ENCODE results near the gene IL1RN. TPM values are rescaled to one million over a fixed set of nuclear protein-coding genes. Genes with fewer than 3 reads are reported as not detected.

Gene IL1RN
- total RNA-seq, 1 donor from 2014 or later: not detected

DNA sequence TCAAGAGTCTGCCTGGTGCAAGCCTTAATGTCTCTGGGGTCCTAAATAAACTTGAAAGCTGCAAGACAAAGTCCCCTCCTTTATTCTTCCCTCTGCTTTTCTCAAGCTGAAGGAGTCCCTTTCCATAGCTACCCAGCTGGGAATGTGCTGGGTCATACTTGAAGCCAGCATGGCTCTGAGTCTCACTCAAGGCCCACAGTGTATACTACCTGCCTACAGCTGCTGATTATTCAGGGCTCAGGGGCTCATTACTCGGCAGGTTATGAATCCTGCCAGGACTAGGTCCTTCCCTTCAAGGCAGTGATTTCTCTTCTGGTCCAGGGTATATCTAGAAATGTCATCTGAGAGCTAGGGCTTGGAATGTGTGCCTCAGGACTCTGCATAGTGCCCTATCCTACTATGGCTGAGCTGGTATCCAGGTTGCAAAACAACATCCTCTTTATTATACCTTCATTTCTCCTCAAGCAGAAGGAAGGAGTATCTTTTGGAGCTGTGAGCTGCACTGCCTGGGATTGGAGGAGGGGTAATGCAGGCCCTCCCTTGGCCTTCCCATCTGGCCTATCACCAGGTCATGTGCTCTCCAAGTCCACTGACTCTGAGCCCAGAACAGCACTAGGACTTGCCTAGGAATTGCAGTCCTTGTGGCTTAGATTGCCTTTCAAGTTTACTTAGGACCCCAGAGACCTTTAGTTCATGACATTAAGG is 22.3 kb downstream of the IL1RN start:
- Histone ChIP-seq H3K9ac (no peak overlapping the region), H3K9me3 (ENCODE audit: low read depth) (no peaks in the 10 kb centered on the region), H3K4me2 (no peak overlapping the region), H3K4me1 (no peaks in the 10 kb centered on the region), H2AFZ (replicated peaks) (no peak overlapping the region), H3F3A (ENCODE audit: low read depth) (no peaks in the 10 kb centered on the region), H4K20me1 (ENCODE audit: low read depth) (no peaks in the 10 kb centered on the region), H3K4me3 (no peak overlapping the region), H3K79me2 (ENCODE audit: low read depth) (no peaks in the 10 kb centered on the region), H3K27ac (no peak overlapping the region), H3K27me3 (peaks cover 5% of the 10 kb centered on the region), H3K36me3 (no peaks in the 10 kb centered on the region)
- no peaks in the 10 kb centered on the region for H3K4me1 Mint-ChIP-seq
- DNase-seq (ENCODE audit: low spot score): no peak
- H3K27ac Mint-ChIP-seq: no peak overlapping the region
- peaks cover 13% of the 10 kb centered on the region for H3K9me3 Mint-ChIP-seq
- TF ChIP-seq, protein P1, sequence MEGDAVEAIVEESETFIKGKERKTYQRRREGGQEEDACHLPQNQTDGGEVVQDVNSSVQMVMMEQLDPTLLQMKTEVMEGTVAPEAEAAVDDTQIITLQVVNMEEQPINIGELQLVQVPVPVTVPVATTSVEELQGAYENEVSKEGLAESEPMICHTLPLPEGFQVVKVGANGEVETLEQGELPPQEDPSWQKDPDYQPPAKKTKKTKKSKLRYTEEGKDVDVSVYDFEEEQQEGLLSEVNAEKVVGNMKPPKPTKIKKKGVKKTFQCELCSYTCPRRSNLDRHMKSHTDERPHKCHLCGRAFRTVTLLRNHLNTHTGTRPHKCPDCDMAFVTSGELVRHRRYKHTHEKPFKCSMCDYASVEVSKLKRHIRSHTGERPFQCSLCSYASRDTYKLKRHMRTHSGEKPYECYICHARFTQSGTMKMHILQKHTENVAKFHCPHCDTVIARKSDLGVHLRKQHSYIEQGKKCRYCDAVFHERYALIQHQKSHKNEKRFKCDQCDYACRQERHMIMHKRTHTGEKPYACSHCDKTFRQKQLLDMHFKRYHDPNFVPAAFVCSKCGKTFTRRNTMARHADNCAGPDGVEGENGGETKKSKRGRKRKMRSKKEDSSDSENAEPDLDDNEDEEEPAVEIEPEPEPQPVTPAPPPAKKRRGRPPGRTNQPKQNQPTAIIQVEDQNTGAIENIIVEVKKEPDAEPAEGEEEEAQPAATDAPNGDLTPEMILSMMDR (IDR thresholded peaks at IDR 0.05): no peak
- no peak for TF ChIP-seq EZH2phosphoT487 (IDR thresholded peaks at IDR 0.05)
- no peak for TF ChIP-seq EZH2 (IDR thresholded peaks at IDR 0.05)
- no peaks in the 10 kb centered on the region for H3K27me3 Mint-ChIP-seq (ENCODE audit: insufficient read depth, low read depth)
- no peaks in the 10 kb centered on the region for H3K36me3 Mint-ChIP-seq
- no peak overlapping the region for H3K4me3 Mint-ChIP-seq

DNA sequence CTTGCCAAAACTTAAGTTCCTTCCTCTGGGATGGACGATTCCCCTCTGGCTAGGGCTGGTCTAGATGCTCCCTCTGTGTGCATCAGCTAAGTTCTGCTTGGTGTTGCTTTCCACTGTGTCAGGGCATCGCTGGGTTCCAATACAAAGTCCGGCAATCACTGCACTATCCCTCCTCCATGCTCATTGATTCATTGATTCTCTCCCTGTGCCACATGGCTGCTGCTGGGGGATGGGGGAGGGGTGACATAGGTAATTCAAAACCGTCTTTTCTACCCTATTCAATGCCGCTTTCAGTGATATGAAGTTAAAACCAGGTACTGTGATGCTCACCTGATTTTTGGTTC is 22.8 kb downstream of the IL1RN start:
- no peak for TF ChIP-seq EZH2phosphoT487 (IDR thresholded peaks at IDR 0.05)
- no peak for TF ChIP-seq EZH2 (IDR thresholded peaks at IDR 0.05)
- TF ChIP-seq, protein P1 (IDR thresholded peaks at IDR 0.05): no peak
- Mint-ChIP-seq H3K4me1 (no peaks in the 10 kb centered on the region), H3K4me3 (no peak overlapping the region), H3K27me3 (ENCODE audit: insufficient read depth, low read depth) (no peaks in the 10 kb centered on the region), H3K27ac (no peak overlapping the region), H3K9me3 (peaks cover 11% of the 10 kb centered on the region), H3K36me3 (no peaks in the 10 kb centered on the region)
- Histone ChIP-seq H3K79me2 (ENCODE audit: low read depth) (no peaks in the 10 kb centered on the region), H4K20me1 (ENCODE audit: low read depth) (no peaks in the 10 kb centered on the region), H2AFZ (replicated peaks) (no peak overlapping the region), H3K9me3 (ENCODE audit: low read depth) (no peaks in the 10 kb centered on the region), H3K9ac (no peak overlapping the region), H3K4me1 (no peaks in the 10 kb centered on the region), H3K36me3 (no peaks in the 10 kb centered on the region), H3K27me3 (peaks cover 10% of the 10 kb centered on the region), H3K4me3 (no peak overlapping the region), H3K4me2 (no peak overlapping the region), H3F3A (ENCODE audit: low read depth) (no peaks in the 10 kb centered on the region), H3K27ac (no peak overlapping the region)
- DNase-seq (ENCODE audit: low spot score): no peak

DNA sequence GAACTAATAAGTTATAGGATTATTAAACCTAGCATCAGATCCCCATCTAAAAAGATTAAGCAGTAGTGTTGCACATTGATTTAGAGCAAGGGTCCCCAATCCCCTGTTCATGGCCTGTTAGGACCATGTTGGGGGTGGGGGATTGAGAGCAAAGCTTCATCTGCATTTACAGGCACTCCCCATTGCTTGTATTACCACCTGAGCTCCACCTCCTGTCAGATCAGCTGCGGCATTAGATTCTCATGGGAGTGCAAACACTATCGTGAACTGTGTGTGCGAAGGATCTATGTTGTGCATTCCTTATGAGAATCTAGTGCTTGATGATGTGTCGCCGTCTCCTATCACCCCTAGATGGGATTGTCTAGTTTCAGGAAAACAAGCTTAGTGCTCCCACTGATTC is 27.9 kb downstream of the IL1RN start:
- Mint-ChIP-seq H3K9me3 (no peaks in the 10 kb centered on the region), H3K27me3 (ENCODE audit: insufficient read depth, low read depth) (peaks cover 20% of the 10 kb centered on the region), H3K4me3 (no peak overlapping the region), H3K4me1 (peaks cover 25% of the 10 kb centered on the region), H3K36me3 (no peaks in the 10 kb centered on the region), H3K27ac (no peak overlapping the region)
- Histone ChIP-seq H3K4me3 (no peak overlapping the region), H3K27ac (no peak overlapping the region), H3K4me2 (no peak overlapping the region), H3F3A (ENCODE audit: low read depth) (peaks cover 12% of the 10 kb centered on the region), H3K27me3 (peaks cover 56% of the 10 kb centered on the region), H2AFZ (replicated peaks) (no peak overlapping the region), H3K9ac (no peak overlapping the region), H3K9me3 (ENCODE audit: low read depth) (no peaks in the 10 kb centered on the region), H3K79me2 (ENCODE audit: low read depth) (no peaks in the 10 kb centered on the region), H4K20me1 (ENCODE audit: low read depth) (no peaks in the 10 kb centered on the region), H3K4me1 (peaks cover 8% of the 10 kb centered on the region), H3K36me3 (no peaks in the 10 kb centered on the region)
- TF ChIP-seq, protein P1 (IDR thresholded peaks at IDR 0.05): no peak
- no peak for TF ChIP-seq EZH2phosphoT487 (IDR thresholded peaks at IDR 0.05)
- no peak for TF ChIP-seq EZH2 (IDR thresholded peaks at IDR 0.05)
- no peak for DNase-seq (ENCODE audit: low spot score)

All from neural progenitor cell (in vitro differentiated cells).